Fibroblast of skin of abdomen (primary cell): ENCODE results near the gene CRTC1.
A peak's percentile ranks its signal among the peaks of the same experiment; 100 is the strongest.
"Not testable (repeated sequence)": the region's sequence is repeated elsewhere in the genome, so short reads cannot be mapped to it uniquely, and the experiment has no call there.

Experiments used
- DNase-seq: peaks from one replicate; pipeline ENCODE4 v3.0.0-alpha.2; 2013

The CRTC1 gene

GRCh38 chr19:18704054-18704453 is 20.6 kb downstream of the CRTC1 start:
- DNase-seq: no peak

- no peak for DNase-seq
These were observed 21.5 kb downstream of the CRTC1 start for GRCh38 chr19:18704971-18705370.

GRCh38 chr19:18708452-18709231 is 25.2 kb downstream of the CRTC1 start:
- no peak for DNase-seq

GRCh38 chr19:18709546-18709945 is 26.1 kb downstream of the CRTC1 start:
- DNase-seq: no peak

- no peak for DNase-seq
These were observed 26.7 kb downstream of the CRTC1 start for GRCh38 chr19:18710186-18710585.

- DNase-seq: peak; percentile 45
These were observed 27.7 kb downstream of the CRTC1 start for GRCh38 chr19:18710996-18711751.

- DNase-seq: no peak
These were observed 28.4 kb downstream of the CRTC1 start for GRCh38 chr19:18711893-18712292.

- DNase-seq: peak; percentile 48
These were observed 29.5 kb downstream of the CRTC1 start for GRCh38 chr19:18712981-18713380.

- no peak for DNase-seq
These were observed 30.2 kb downstream of the CRTC1 start for GRCh38 chr19:18713550-18714117.

GRCh38 chr19:18715416-18715815 is 31.9 kb downstream of the CRTC1 start:
- no peak for DNase-seq

GRCh38 chr19:18716857-18717256 is 33.4 kb downstream of the CRTC1 start:
- DNase-seq: no peak

GRCh38 chr19:18717601-18718000 is 34.1 kb downstream of the CRTC1 start:
- no peak for DNase-seq

- DNase-seq: no peak
These were observed 34.6 kb downstream of the CRTC1 start for GRCh38 chr19:18718015-18718526.

- DNase-seq: no peak
These were observed 35.5 kb downstream of the CRTC1 start for GRCh38 chr19:18718846-18719458.

GRCh38 chr19:18719541-18719940 is 36.1 kb downstream of the CRTC1 start:
- no peak for DNase-seq

GRCh38 chr19:18723871-18724377 is 40.4 kb downstream of the CRTC1 start:
- no peak for DNase-seq

- DNase-seq: no peak
These were observed 42.6 kb downstream of the CRTC1 start for GRCh38 chr19:18725841-18726770.

GRCh38 chr19:18726846-18727245 is 43.4 kb downstream of the CRTC1 start:
- no peak for DNase-seq

GRCh38 chr19:18727602-18728001 is 44.1 kb downstream of the CRTC1 start:
- not testable (repeated sequence) for DNase-seq

- no peak for DNase-seq
These were observed 46.6 kb downstream of the CRTC1 start for GRCh38 chr19:18729933-18730530.

GRCh38 chr19:18730885-18731513 is 47.5 kb downstream of the CRTC1 start:
- no peak for DNase-seq
